Endothelial cell of coronary artery (primary cell): ENCODE measurements around the gene GAB1. TPM values are rescaled to one million over a fixed set of nuclear protein-coding genes. Genes with fewer than 3 reads are reported as not detected.

Experiments used
- total RNA-seq: library from RNA; depleted of rRNA; stranded (reverse); fragments of >200 nt; gene quantifications from 2 replicates; pipeline ENCODE4 v1.2.3, GENCODE V29; 2014

GAB1 gene
- total RNA-seq, result 8.3 and 9.4 TPM in 2 replicates

GRCh38 chr4:143336781-143337599 lies at the start of gene GAB1:
Gene GAB1 (plus strand): TSS chr4:143336876. CDS start chr4:143337189, 313 bp downstream.

GRCh38 chr4:143513314-143514168 lies 176.9 kb downstream of the GAB1 start, which contains the start of gene SMARCA5:
Gene SMARCA5 (plus strand): TSS chr4:143513702. CDS start chr4:143513925, 223 bp downstream.

Other genes with a start within 250 kb of the GAB1 start
- 16.0 and 19.1 TPM in 2 replicates for gene USP38, start 152.0 kb upstream of the GAB1 start, total RNA-seq
- gene SMARCA5, start 176.8 kb downstream of the GAB1 start, total RNA-seq, result 47.4 and 52.7 TPM in 2 replicates